Skin epidermis (tissue), 12 donors: ENCODE results near the gene RARB.

Experiments used
- H3K27ac ChIP-seq, 21 experiments: fragments of 200-600 bp; sonication (generic) in 11 of 21; one replicate each; pipeline ENCODE4 v1.5.0; 2020; ENCODE audit warnings: mild to moderate bottlenecking in 3 of 21, inconsistent platforms in 2 of 21, moderate library complexity in 2 of 21
- H3K4me3 ChIP-seq, 7 experiments: fragments of 200-600 bp; sonication (generic) in 2 of 7; one replicate each; pipeline ENCODE4 v1.5.0; 2020; ENCODE audit warnings: inconsistent platforms in 2 of 7, mild to moderate bottlenecking in 2 of 7, moderate library complexity in 1 of 7

Gene RARB

GRCh38 chr3:25442486-25442885 lies 14.4 kb downstream of the RARB start:
- Histone ChIP-seq H3K27ac (no peak overlapping the region), H3K4me3 (no peak overlapping the region)

GRCh38 chr3:25444273-25444672 lies 16.2 kb downstream of the RARB start:
- H3K4me3 ChIP-seq: no peak overlapping the region

GRCh38 chr3:25445731-25446130 lies 17.7 kb downstream of the RARB start:
- Histone ChIP-seq H3K27ac (no peak overlapping the region), H3K4me3 (no peak overlapping the region)

More at GRCh38 chr3:25444273-25444672, 16.2 kb downstream of the RARB start:
- H3K27ac ChIP-seq: no peak overlapping the region

GRCh38 chr3:25447285-25447684 lies 19.2 kb downstream of the RARB start:
- Histone ChIP-seq H3K4me3 (no peak overlapping the region), H3K27ac (no peak overlapping the region)

GRCh38 chr3:25447925-25448324 lies 19.9 kb downstream of the RARB start:
- Histone ChIP-seq H3K4me3 (no peak overlapping the region), H3K27ac (no peak overlapping the region)

GRCh38 chr3:25448750-25449692 lies 21.0 kb downstream of the RARB start:
- no peak overlapping the region for H3K4me3 ChIP-seq
- H3K27ac ChIP-seq: peak overlapping the region in 2 of 21 experiments; percentile 15 to 25

GRCh38 chr3:25449857-25450256 lies 21.8 kb downstream of the RARB start:
- H3K4me3 ChIP-seq: no peak overlapping the region
- peak overlapping the region in 3 of 21 experiments; percentile 6 to 15 (median 8) for H3K27ac ChIP-seq

- Histone ChIP-seq H3K4me3 (no peak overlapping the region), H3K27ac (no peak overlapping the region)
Observed at GRCh38 chr3:25452192-25452591, 24.1 kb downstream of the RARB start.

- no peak overlapping the region for H3K27ac ChIP-seq
- no peak overlapping the region for H3K4me3 ChIP-seq
Observed at GRCh38 chr3:25452740-25453139, 24.7 kb downstream of the RARB start.

GRCh38 chr3:25453619-25454004 lies 25.5 kb downstream of the RARB start:
- H3K4me3 ChIP-seq: no peak overlapping the region
- H3K27ac ChIP-seq: peak overlapping the region in 4 of 21 experiments; percentile 4 to 72 (median 24)

- Histone ChIP-seq H3K4me3 (no peak overlapping the region), H3K27ac (peak overlapping the region in 6 of 21 experiments; percentile 4 to 72 (median 26))
Observed at GRCh38 chr3:25454005-25454927, 26.2 kb downstream of the RARB start.

- H3K4me3 ChIP-seq: no peak overlapping the region
- H3K27ac ChIP-seq: peak overlapping the region in 8 of 21 experiments; percentile 6 to 72 (median 36)
Observed at GRCh38 chr3:25455441-25456132, 27.5 kb downstream of the RARB start.

GRCh38 chr3:25456723-25457670 lies 28.9 kb downstream of the RARB start:
- peak overlapping the region in 2 of 21 experiments; percentile 43 to 72 for H3K27ac ChIP-seq

GRCh38 chr3:25457671-25458419 lies 29.8 kb downstream of the RARB start:
- H3K27ac ChIP-seq: no peak overlapping the region
- no peak overlapping the region for H3K4me3 ChIP-seq

More at GRCh38 chr3:25456723-25457670, 28.9 kb downstream of the RARB start:
- no peak overlapping the region for H3K4me3 ChIP-seq

GRCh38 chr3:25458420-25458814 lies 30.4 kb downstream of the RARB start:
- no peak overlapping the region for H3K27ac ChIP-seq
- H3K4me3 ChIP-seq: no peak overlapping the region

GRCh38 chr3:25460751-25461150 lies 32.7 kb downstream of the RARB start:
- peak overlapping the region in 2 of 21 experiments; percentile 8 to 31 for H3K27ac ChIP-seq

GRCh38 chr3:25461946-25462345 lies 33.9 kb downstream of the RARB start:
- peak overlapping the region in 3 of 21 experiments; percentile 2 to 41 (median 8) for H3K27ac ChIP-seq
- H3K4me3 ChIP-seq: no peak overlapping the region

More at GRCh38 chr3:25460751-25461150, 32.7 kb downstream of the RARB start:
- no peak overlapping the region for H3K4me3 ChIP-seq

GRCh38 chr3:25462495-25462894 lies 34.4 kb downstream of the RARB start:
- H3K4me3 ChIP-seq: no peak overlapping the region
- no peak overlapping the region for H3K27ac ChIP-seq
